ENCODE data around the gene C2CD3. TPM values are rescaled to one million over a fixed set of nuclear protein-coding genes. Genes with fewer than 3 reads are reported as not detected.
"Not testable (repeated sequence)": the region's sequence is repeated elsewhere in the genome, so short reads cannot be mapped to it uniquely, and the experiment has no call there.

The C2CD3 gene
- total RNA-seq, 6 donors from 2014 or later = 21.4 to 55.5 (median 26.6) TPM

DNA sequence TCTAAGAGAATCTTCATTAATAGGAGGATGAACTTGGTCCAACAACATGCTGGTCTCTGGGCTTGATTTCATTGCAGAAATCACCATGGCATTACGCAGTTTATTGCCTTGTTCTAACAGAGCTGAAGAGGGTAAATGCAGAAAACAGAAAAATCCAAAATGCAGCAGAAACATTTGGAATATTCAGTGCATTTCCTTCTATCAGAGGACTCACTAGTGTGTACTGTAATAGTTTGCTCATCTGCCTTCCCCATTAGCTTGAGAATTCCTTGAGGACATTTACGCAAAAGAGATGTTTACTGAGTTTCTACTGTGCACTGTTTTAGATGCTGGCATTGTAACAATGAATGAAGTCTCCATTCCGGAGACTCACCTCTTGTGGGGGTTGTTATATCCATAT is 37.4 kb downstream of the C2CD3 start:
- no peak for DNase-seq
- TF ChIP-seq POLR2A (IDR thresholded peaks at IDR 0.05) = no peak
- TF ChIP-seq, protein P1, sequence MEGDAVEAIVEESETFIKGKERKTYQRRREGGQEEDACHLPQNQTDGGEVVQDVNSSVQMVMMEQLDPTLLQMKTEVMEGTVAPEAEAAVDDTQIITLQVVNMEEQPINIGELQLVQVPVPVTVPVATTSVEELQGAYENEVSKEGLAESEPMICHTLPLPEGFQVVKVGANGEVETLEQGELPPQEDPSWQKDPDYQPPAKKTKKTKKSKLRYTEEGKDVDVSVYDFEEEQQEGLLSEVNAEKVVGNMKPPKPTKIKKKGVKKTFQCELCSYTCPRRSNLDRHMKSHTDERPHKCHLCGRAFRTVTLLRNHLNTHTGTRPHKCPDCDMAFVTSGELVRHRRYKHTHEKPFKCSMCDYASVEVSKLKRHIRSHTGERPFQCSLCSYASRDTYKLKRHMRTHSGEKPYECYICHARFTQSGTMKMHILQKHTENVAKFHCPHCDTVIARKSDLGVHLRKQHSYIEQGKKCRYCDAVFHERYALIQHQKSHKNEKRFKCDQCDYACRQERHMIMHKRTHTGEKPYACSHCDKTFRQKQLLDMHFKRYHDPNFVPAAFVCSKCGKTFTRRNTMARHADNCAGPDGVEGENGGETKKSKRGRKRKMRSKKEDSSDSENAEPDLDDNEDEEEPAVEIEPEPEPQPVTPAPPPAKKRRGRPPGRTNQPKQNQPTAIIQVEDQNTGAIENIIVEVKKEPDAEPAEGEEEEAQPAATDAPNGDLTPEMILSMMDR (IDR thresholded peaks at IDR 0.05) = no peak
- no peak for TF ChIP-seq POLR2AphosphoS5 (IDR thresholded peaks at IDR 0.05)
- TF ChIP-seq EP300 (IDR thresholded peaks at IDR 0.05) = no peak
- H3K4me1 ChIP-seq = no peaks in the 10 kb centered on the region
- H3K27ac ChIP-seq = no peak overlapping the region
- no peaks in the 10 kb centered on the region for H3K9me3 ChIP-seq
- 96 to 97% methylated on average over 3 of the region's 3 CpGs for WGBS, 2 donors
- H3K4me3 ChIP-seq = no peak overlapping the region
- ATAC-seq (ENCODE audit: low FRiP score in 2 of 2) = no peak
- peaks cover 0 to 42% (median 7%) of the 10 kb centered on the region in 4 donors for H3K36me3 ChIP-seq
- H3K27me3 ChIP-seq = no peaks in the 10 kb centered on the region

DNA sequence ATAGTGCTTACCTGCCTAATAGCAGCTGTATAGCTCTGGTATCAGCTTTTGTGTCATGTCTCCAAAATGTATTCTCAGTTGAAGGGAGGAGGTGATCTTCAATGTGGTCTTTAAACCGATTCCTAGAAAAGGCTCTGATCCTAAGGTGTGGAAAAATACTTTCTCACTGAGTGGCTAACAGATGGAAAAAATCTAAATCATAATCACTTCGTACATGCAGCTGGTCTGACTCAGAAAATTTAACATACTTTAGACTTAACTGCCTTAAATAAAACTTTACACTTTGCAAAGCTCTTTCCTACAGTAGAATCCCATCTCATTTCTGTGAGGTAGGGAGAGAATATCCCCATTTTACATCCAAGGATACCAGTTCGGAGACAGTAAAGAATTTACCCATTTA is 38.0 kb downstream of the C2CD3 start:
- 92 to 96% methylated on average over 3 of the region's 3 CpGs for WGBS, 2 donors
- H3K4me1 ChIP-seq = no peaks in the 10 kb centered on the region
- H3K27me3 ChIP-seq = no peaks in the 10 kb centered on the region
- no peak overlapping the region for H3K4me3 ChIP-seq
- H3K9me3 ChIP-seq = no peaks in the 10 kb centered on the region
- H3K27ac ChIP-seq = no peak overlapping the region
- TF ChIP-seq EP300 (IDR thresholded peaks at IDR 0.05) (no peak), POLR2AphosphoS5 (IDR thresholded peaks at IDR 0.05) (no peak), POLR2A (IDR thresholded peaks at IDR 0.05) (no peak)
- TF ChIP-seq, protein P1 (IDR thresholded peaks at IDR 0.05) = no peak
- peaks cover 0 to 36% (median 5%) of the 10 kb centered on the region in 4 donors for H3K36me3 ChIP-seq
- ATAC-seq (ENCODE audit: low FRiP score in 2 of 2) (no peak), DNase-seq (no peak)

DNA sequence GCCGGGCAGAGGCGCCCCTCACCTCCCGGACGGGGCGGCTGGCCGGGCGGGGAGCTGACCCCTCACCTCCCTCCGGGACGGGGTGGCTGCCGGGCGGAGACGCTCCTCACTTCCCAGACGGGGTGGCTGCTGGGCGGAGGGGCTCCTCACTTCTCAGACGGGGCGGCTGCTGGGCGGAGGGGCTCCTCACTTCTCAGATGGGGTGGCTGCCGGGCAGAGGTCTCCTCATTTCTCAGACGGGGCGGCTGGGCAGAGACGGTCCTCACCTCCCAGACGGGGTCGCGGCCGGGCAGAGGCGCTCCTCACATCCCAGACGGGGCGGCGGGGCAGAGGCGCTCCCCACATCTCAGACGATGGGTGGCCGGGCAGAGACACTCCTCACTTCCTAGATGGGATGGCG is 41.7 kb downstream of the C2CD3 start:
- H3K4me1 ChIP-seq; H3K9me3 ChIP-seq; H3K4me3 ChIP-seq; ATAC-seq (ENCODE audit: low FRiP score in 2 of 2); H3K27me3 ChIP-seq; H3K27ac ChIP-seq: not testable (repeated sequence)
- peak in 1 of 2 donors; percentile 56 for DNase-seq
- peaks cover 0 to 21% (median 5%) of the 10 kb centered on the region in 4 donors for H3K36me3 ChIP-seq
- WGBS, 2 donors = 91% methylated on average over 23 of the region's 33 CpGs; no CpG with 5 or more reads in 1 of the 2 donors

DNA sequence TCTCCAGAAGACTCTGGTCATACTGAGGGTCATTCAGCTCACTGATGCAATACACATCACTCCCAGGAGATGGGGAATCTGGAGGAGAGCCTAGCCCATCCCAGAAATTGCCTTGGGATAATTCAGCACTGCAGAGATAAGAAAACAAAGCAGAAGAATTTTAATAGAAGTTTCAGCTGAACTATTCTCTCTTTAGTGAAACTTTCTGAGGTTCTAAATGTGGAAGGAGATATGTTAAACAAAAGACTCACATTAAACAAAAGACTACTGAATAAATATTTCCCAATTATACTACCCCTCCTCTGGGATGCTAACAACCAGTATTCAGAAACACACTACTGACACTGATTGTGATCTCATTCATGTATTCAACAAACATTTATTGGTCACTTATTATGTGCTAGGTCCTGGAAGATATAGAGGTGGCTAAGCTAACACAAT is 47.8 kb downstream of the C2CD3 start:
- Histone ChIP-seq H3K27me3 (no peaks in the 10 kb centered on the region), H3K36me3 (peaks cover 0 to 16% (median under 1%) of the 10 kb centered on the region in 4 donors), H3K4me1 (no peaks in the 10 kb centered on the region), H3K4me3 (no peak overlapping the region), H3K9me3 (no peaks in the 10 kb centered on the region), H3K27ac (no peak overlapping the region)
- TF ChIP-seq, protein P1 (IDR thresholded peaks at IDR 0.05) = no peak
- TF ChIP-seq POLR2AphosphoS5 (IDR thresholded peaks at IDR 0.05) (no peak), POLR2A (IDR thresholded peaks at IDR 0.05) (no peak), EP300 (IDR thresholded peaks at IDR 0.05) (no peak)
- ATAC-seq (ENCODE audit: low FRiP score in 2 of 2) = no peak
- DNase-seq = no peak

DNA sequence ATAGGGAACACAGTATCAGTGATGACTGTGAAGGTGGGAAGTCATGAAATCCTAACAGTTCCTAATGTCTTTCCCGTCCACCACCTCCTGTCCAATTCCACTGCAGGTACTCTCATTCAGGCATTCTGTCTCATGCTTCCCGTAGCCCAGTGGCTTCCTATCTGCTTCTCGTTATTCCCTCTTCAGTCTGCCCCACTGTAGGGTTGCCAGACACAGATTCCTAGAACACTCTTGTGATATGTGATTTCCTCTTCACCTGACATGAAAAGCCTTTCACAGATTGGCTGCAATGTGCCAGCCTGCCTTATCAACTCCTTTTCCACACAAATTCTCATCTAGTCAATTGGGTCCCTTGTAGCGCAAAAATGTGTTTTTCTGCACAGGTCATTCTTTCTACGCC is 49.0 kb downstream of the C2CD3 start:
- no peak for ATAC-seq (ENCODE audit: low FRiP score in 2 of 2)
- no peak overlapping the region for H3K27ac ChIP-seq
- 87 to 92% methylated on average over 5 of the region's 5 CpGs for WGBS, 2 donors

DNA sequence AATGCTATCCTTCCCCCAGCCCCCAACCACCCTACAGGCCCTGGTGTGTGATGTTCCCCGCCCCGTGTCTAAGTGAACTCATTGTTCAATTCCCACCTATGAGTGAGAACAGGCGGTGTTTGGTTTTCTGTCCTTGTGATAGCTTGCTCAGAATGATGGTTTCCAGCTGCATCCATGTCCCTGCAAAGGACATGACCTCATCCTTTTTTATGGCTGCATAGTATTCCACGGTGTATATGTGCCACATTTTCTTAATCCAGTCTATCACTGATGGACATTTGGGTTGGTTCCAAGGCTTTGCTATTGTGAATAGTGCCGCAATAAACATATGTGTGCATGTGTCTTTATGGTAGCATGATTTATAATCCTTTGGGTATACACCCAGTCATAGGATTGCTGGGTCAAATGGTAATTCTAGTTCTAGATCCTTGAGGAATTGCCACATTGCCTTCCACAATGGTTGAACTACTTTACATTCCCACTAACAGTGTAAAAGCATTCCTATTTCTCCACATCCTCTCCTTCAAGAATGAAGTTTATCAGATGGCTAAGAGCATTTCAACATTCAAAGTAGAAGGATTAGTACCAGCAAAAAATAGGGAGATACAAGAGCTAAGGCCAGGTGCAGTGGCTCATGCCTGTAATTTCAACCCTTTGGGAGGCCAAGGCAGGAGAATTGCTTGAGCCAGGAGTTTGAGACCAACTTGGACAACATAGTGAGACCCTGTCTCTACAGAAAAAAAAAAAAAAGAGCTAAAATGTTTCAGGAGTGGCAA is 50.4 kb downstream of the C2CD3 start:
- H3K27ac ChIP-seq; ATAC-seq (ENCODE audit: low FRiP score in 2 of 2); H3K4me1 ChIP-seq; DNase-seq; H3K4me3 ChIP-seq; H3K27me3 ChIP-seq; H3K9me3 ChIP-seq: not testable (repeated sequence)
- 97 to 98% methylated on average over 5 of the region's 5 CpGs for WGBS, 2 donors
- peaks cover 0 to 36% (median 7%) of the 10 kb centered on the region in 4 donors for H3K36me3 ChIP-seq

More for the DNA sequence above, 49.0 kb downstream of the C2CD3 start:
- H3K36me3 ChIP-seq = peaks cover 0 to 25% (median 7%) of the 10 kb centered on the region in 4 donors
- TF ChIP-seq EP300 (IDR thresholded peaks at IDR 0.05) (no peak), POLR2AphosphoS5 (IDR thresholded peaks at IDR 0.05) (no peak), POLR2A (IDR thresholded peaks at IDR 0.05) (no peak)
- TF ChIP-seq, protein P1 (IDR thresholded peaks at IDR 0.05) = no peak
- no peaks in the 10 kb centered on the region for H3K9me3 ChIP-seq
- H3K27me3 ChIP-seq = no peaks in the 10 kb centered on the region
- no peaks in the 10 kb centered on the region for H3K4me1 ChIP-seq
- no peak for DNase-seq
- no peak overlapping the region for H3K4me3 ChIP-seq

All from upper lobe of left lung (tissue), 6 donors.